GM18505 (cell line): ENCODE data around the gene GLMN.
"Not testable (repeated sequence)": the region's sequence is repeated elsewhere in the genome, so short reads cannot be mapped to it uniquely, and the experiment has no call there.

Source experiments
- ATAC-seq: cut with Tn5 transposase; IDR thresholded peaks from one replicate; pipeline ENCODE4 v1.9.1; 2021; ENCODE audit not compliant: unreplicated experiment
- POLR2A ChIP-seq: IDR thresholded peaks from 4 replicates; pipeline ENCODE4 v1.6.1; 2011; ENCODE audit warnings: borderline replicate concordance; ENCODE audit not compliant: insufficient read depth, insufficient read length; ENCODE audit errors: extremely low read depth

GLMN gene

GRCh38 chr1:92276082-92276481, 22.7 kb downstream of the GLMN start:
- no peak for TF ChIP-seq POLR2A
- no peak for ATAC-seq

GRCh38 chr1:92274939-92275338, 23.8 kb downstream of the GLMN start:
- TF ChIP-seq POLR2A: no peak
- ATAC-seq: no peak

- no peak for TF ChIP-seq POLR2A
- ATAC-seq: no peak
Observed at GRCh38 chr1:92273039-92273438, 25.7 kb downstream of the GLMN start.

- TF ChIP-seq POLR2A: no peak
- no peak for ATAC-seq
Observed at GRCh38 chr1:92262516-92262915, 36.3 kb downstream of the GLMN start.

- TF ChIP-seq POLR2A: no peak
- no peak for ATAC-seq
Observed at GRCh38 chr1:92259350-92259749, 39.4 kb downstream of the GLMN start.

- ATAC-seq: not testable (repeated sequence)
Observed at GRCh38 chr1:92254714-92255113, 44.1 kb downstream of the GLMN start.

GRCh38 chr1:92244376-92244775, 54.4 kb downstream of the GLMN start:
- no peak for TF ChIP-seq POLR2A
- ATAC-seq: no peak

- TF ChIP-seq POLR2A: no peak
Observed at GRCh38 chr1:92240034-92240433, 58.8 kb downstream of the GLMN start.

GRCh38 chr1:92230736-92231135, 68.1 kb downstream of the GLMN start:
- no peak for TF ChIP-seq POLR2A
- no peak for ATAC-seq

More at GRCh38 chr1:92240034-92240433, 58.8 kb downstream of the GLMN start:
- ATAC-seq: no peak

- no peak for ATAC-seq
- no peak for TF ChIP-seq POLR2A
Observed at GRCh38 chr1:92228401-92228800, 70.4 kb downstream of the GLMN start.

- no peak for ATAC-seq
- TF ChIP-seq POLR2A: no peak
Observed at GRCh38 chr1:92219028-92219427, 79.8 kb downstream of the GLMN start.

- no peak for TF ChIP-seq POLR2A
- ATAC-seq: no peak
Observed at GRCh38 chr1:92218559-92218958, 80.2 kb downstream of the GLMN start.

GRCh38 chr1:92217721-92218120, 81.1 kb downstream of the GLMN start, which contains the start of gene C1orf146:
TSS of gene C1orf146 (plus strand) at chr1:92217915. CDS start at chr1:92231421, 13,506 bp downstream.
- TF ChIP-seq POLR2A: no peak
- ATAC-seq: no peak

- no peak for ATAC-seq
- TF ChIP-seq POLR2A: no peak
Observed at GRCh38 chr1:92211166-92211565, 87.6 kb downstream of the GLMN start.

GRCh38 chr1:92210701-92211100, 88.1 kb downstream of the GLMN start:
- no peak for ATAC-seq
- TF ChIP-seq POLR2A: no peak
